ENCODE measurements around the gene DNAH3.
"Not testable (repeated sequence)": the region's sequence is repeated elsewhere in the genome, so short reads cannot be mapped to it uniquely, and the experiment has no call there.

The DNAH3 gene

DNA sequence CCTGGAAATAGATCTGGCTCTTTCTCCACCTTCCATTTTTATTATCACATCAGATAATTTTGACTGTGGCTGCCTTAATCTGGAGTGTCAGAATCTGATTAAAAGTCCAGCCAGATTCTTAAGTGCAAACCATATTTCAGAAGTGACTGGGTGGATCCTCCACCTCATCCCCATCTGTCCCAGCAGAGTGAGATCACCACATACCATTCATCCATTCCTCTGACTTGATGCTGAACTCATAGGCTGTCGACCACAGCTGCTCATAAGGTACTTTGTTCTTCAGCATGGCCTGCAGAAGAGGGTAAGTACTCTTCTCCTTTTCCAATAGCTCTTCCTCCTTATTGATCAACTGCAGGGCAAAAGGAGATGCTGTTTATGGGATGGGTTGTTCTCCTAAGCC lies 53.5 kb downstream of the DNAH3 start:
- no peak overlapping the region for H3K4me3 ChIP-seq (ENCODE audit: low read depth in 1 of 2, low read length in 2 of 2)
- H3K36me3 ChIP-seq (ENCODE audit: control insufficient read depth in 1 of 2, insufficient read depth in 2 of 2, low read length in 2 of 2) = no peaks in the 10 kb centered on the region
- no peaks in the 10 kb centered on the region for H3K9me3 ChIP-seq (ENCODE audit: control insufficient read depth in 1 of 2, low read length in 2 of 2)
- no peaks in the 10 kb centered on the region for H3K27me3 ChIP-seq (ENCODE audit: control insufficient read depth in 1 of 2, insufficient read depth in 2 of 2, low read length in 2 of 2)
- H3K9ac ChIP-seq (ENCODE audit: low read depth in 1 of 2, low read length in 2 of 2) = no peak overlapping the region
- no peak overlapping the region for H3K27ac ChIP-seq (ENCODE audit: low read depth, low read length)
- no peaks in the 10 kb centered on the region for H3K4me1 ChIP-seq (ENCODE audit: control insufficient read depth in 1 of 2, insufficient read depth in 2 of 2, low read length in 2 of 2)

DNA sequence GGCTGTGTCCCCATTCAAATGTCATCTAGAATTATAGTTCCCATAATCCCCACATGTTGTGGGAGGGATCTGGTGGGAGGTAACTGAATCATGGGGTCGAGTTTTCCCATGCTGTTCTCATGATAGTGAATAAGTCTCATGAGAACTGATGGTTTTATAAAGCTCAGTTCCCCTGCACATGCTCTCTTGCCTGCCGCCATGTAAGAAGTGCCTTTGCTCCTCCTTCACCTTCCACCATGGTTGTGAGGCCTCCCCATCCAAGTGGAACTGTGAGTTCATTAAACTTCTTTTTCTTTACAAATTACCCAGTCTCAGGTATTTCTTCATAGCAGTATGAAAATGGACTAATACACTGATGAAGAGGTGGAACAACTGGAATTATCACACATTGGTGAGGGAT lies 55.9 kb downstream of the DNAH3 start:
- not testable (repeated sequence) for H3K9ac ChIP-seq (ENCODE audit: low read depth in 1 of 2, low read length in 2 of 2); H3K27me3 ChIP-seq (ENCODE audit: control insufficient read depth in 1 of 2, insufficient read depth in 2 of 2, low read length in 2 of 2); H3K27ac ChIP-seq (ENCODE audit: low read depth, low read length); H3K4me3 ChIP-seq (ENCODE audit: low read depth in 1 of 2, low read length in 2 of 2); H3K36me3 ChIP-seq (ENCODE audit: control insufficient read depth in 1 of 2, insufficient read depth in 2 of 2, low read length in 2 of 2); H3K9me3 ChIP-seq (ENCODE audit: control insufficient read depth in 1 of 2, low read length in 2 of 2); H3K4me1 ChIP-seq (ENCODE audit: control insufficient read depth in 1 of 2, insufficient read depth in 2 of 2, low read length in 2 of 2)

DNA sequence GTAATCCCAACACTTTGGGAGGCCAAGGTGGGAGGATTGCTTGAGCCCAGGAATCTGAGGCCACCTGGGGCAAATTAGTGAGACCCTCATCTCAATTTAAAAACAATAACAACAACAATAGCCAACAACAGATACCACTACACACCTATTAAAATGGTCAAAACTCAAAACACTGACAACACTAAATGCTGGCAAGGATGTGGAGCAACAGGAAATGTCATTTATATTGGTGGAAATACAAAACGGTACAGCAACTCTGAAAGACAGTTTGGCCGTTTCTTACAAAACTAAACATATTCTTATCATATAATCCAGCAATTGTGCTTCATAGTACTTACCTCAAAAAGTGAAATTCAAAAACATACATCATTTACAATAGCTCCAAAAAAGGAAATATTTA lies 57.7 kb downstream of the DNAH3 start:
- Histone ChIP-seq H3K4me1 (ENCODE audit: control insufficient read depth in 1 of 2, insufficient read depth in 2 of 2, low read length in 2 of 2) (no peaks in the 10 kb centered on the region), H3K36me3 (ENCODE audit: control insufficient read depth in 1 of 2, insufficient read depth in 2 of 2, low read length in 2 of 2) (no peaks in the 10 kb centered on the region), H3K27me3 (ENCODE audit: control insufficient read depth in 1 of 2, insufficient read depth in 2 of 2, low read length in 2 of 2) (no peaks in the 10 kb centered on the region), H3K9me3 (ENCODE audit: control insufficient read depth in 1 of 2, low read length in 2 of 2) (no peaks in the 10 kb centered on the region), H3K4me3 (ENCODE audit: low read depth in 1 of 2, low read length in 2 of 2) (no peak overlapping the region), H3K9ac (ENCODE audit: low read depth in 1 of 2, low read length in 2 of 2) (no peak overlapping the region), H3K27ac (ENCODE audit: low read depth, low read length) (no peak overlapping the region)

DNA sequence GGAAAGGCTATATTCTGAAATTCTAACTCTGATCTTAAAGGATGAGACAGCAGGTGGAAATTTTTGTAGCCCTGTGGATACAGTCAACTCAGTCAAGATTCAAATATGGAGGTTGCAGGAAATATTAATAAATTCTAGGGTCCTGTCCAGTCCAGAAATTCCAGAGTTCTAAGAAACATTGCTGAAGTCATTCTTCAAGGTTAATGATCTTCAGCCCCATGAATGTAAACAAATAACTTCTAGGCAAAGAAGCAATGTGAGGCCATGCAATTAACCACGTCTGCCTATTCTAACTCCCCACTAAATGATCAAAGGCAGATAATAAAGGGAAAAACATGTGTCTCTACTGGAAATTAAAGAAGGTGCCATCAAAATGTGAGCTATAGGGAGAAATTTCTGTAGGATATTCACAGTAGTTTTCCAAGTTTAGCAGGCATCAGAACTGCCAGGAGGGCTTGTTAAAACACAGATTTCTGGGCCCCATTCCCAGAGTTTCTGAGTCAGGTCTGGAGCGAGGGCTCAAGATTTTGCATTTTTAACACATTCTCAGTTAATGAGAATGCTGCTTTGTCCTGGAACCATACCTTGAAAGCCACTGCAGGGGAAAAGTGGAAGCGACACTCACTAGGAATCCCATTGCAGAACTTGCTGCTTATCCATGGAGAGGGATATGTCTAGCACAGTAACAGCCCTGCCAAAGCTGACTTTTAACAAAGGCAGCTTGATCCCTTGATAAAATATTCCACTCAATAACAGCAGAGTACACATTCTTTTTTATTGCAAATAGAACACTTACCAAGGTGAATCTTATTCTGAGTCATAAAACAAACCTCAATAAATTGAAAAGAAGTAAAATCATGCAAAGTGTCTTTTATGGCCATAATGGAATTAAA lies 61.8 kb downstream of the DNAH3 start:
- H3K36me3 ChIP-seq (ENCODE audit: control insufficient read depth in 1 of 2, insufficient read depth in 2 of 2, low read length in 2 of 2) = no peaks in the 10 kb centered on the region
- H3K27me3 ChIP-seq (ENCODE audit: control insufficient read depth in 1 of 2, insufficient read depth in 2 of 2, low read length in 2 of 2) = no peaks in the 10 kb centered on the region
- no peak overlapping the region for H3K9ac ChIP-seq (ENCODE audit: low read depth in 1 of 2, low read length in 2 of 2)
- H3K4me1 ChIP-seq (ENCODE audit: control insufficient read depth in 1 of 2, insufficient read depth in 2 of 2, low read length in 2 of 2) = no peaks in the 10 kb centered on the region
- H3K4me3 ChIP-seq (ENCODE audit: low read depth in 1 of 2, low read length in 2 of 2) = no peak overlapping the region
- no peak overlapping the region for H3K27ac ChIP-seq (ENCODE audit: low read depth, low read length)
- H3K9me3 ChIP-seq (ENCODE audit: control insufficient read depth in 1 of 2, low read length in 2 of 2) = no peaks in the 10 kb centered on the region

DNA sequence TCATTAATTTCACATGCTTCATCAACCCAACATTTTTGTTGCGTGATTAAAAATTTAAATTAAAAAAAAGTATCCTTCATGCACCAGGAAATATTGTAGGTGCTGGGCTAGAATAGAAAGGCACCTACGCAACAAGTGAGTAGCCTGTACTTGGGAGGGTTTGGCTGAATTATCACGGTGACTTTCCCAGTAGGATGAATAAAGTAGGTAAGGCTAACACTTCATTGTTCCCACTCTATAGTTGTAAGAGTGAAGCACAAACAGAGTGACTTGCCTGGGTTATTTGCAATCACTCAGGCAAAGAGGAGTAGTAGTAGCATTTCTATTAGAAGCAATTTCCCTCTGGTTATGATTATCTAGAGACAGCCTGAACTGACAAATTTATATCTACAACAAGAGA lies 62.5 kb downstream of the DNAH3 start:
- no peaks in the 10 kb centered on the region for H3K27me3 ChIP-seq (ENCODE audit: control insufficient read depth in 1 of 2, insufficient read depth in 2 of 2, low read length in 2 of 2)
- H3K9me3 ChIP-seq (ENCODE audit: control insufficient read depth in 1 of 2, low read length in 2 of 2) = no peaks in the 10 kb centered on the region
- no peaks in the 10 kb centered on the region for H3K4me1 ChIP-seq (ENCODE audit: control insufficient read depth in 1 of 2, insufficient read depth in 2 of 2, low read length in 2 of 2)
- H3K36me3 ChIP-seq (ENCODE audit: control insufficient read depth in 1 of 2, insufficient read depth in 2 of 2, low read length in 2 of 2) = no peaks in the 10 kb centered on the region
- H3K4me3 ChIP-seq (ENCODE audit: low read depth in 1 of 2, low read length in 2 of 2) = no peak overlapping the region
- H3K9ac ChIP-seq (ENCODE audit: low read depth in 1 of 2, low read length in 2 of 2) = no peak overlapping the region
- H3K27ac ChIP-seq (ENCODE audit: low read depth, low read length) = no peak overlapping the region

DNA sequence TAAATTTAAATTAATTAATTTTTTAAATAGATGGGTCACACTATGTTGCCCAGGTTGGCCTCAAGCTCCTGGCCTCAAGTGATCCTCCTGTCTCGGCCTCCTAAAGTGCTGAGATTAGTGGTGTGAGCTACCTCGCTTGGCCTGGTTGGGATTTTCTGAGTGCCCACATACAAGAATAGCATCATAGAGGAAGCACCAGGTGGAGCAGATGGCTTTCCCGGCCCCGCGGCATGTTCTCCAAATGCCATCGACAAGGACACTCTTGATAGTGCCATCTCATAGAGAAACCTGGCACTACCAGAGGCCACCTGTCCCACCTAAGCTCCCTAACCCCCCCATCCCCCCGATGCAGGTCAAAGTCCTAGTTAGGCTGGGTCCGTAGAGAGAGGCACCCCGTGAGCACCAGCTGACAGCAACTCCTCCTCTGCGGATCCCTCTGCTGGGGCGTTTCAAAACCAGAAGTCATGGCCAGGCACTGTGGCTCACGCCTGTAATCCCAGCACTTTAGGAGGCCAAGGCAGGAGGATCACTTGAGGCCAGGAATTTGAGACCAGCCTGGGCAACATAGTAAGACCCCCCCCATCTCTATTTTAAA lies 65.9 kb downstream of the DNAH3 start:
- no peaks in the 10 kb centered on the region for H3K27me3 ChIP-seq (ENCODE audit: control insufficient read depth in 1 of 2, insufficient read depth in 2 of 2, low read length in 2 of 2)
- no peaks in the 10 kb centered on the region for H3K36me3 ChIP-seq (ENCODE audit: control insufficient read depth in 1 of 2, insufficient read depth in 2 of 2, low read length in 2 of 2)
- no peak overlapping the region for H3K27ac ChIP-seq (ENCODE audit: low read depth, low read length)
- no peaks in the 10 kb centered on the region for H3K9me3 ChIP-seq (ENCODE audit: control insufficient read depth in 1 of 2, low read length in 2 of 2)
- H3K4me1 ChIP-seq (ENCODE audit: control insufficient read depth in 1 of 2, insufficient read depth in 2 of 2, low read length in 2 of 2) = no peaks in the 10 kb centered on the region
- H3K9ac ChIP-seq (ENCODE audit: low read depth in 1 of 2, low read length in 2 of 2) = no peak overlapping the region
- H3K4me3 ChIP-seq (ENCODE audit: low read depth in 1 of 2, low read length in 2 of 2) = no peak overlapping the region

DNA sequence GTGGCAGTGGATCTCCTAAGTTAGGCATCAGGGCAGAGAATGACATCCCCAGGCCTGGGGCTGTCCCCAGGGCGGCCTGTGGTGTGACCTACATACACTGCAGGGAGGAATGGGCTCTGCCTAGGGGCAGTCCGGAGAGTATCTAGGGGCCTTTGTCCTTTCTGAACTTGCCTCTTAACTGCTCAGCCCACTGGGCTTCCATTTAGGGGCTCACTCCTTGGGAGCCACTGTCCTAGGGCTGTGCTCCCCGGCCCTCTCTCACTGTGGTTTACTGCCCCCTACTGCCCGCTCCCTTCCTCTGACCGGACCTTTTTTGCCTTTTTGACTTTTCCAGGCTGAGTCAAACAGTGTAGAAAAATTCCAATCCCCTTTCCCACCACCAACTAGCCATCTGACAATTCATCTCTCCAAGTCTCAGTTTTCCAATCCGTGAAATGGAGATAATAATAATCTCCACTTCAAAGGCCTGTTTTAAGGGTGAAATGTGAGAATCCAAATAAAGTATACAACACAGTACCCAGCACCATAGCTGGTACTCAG lies 66.8 kb downstream of the DNAH3 start:
- H3K36me3 ChIP-seq (ENCODE audit: control insufficient read depth in 1 of 2, insufficient read depth in 2 of 2, low read length in 2 of 2) = no peaks in the 10 kb centered on the region
- no peak overlapping the region for H3K9ac ChIP-seq (ENCODE audit: low read depth in 1 of 2, low read length in 2 of 2)
- no peak overlapping the region for H3K4me3 ChIP-seq (ENCODE audit: low read depth in 1 of 2, low read length in 2 of 2)
- no peaks in the 10 kb centered on the region for H3K4me1 ChIP-seq (ENCODE audit: control insufficient read depth in 1 of 2, insufficient read depth in 2 of 2, low read length in 2 of 2)
- no peaks in the 10 kb centered on the region for H3K27me3 ChIP-seq (ENCODE audit: control insufficient read depth in 1 of 2, insufficient read depth in 2 of 2, low read length in 2 of 2)
- no peaks in the 10 kb centered on the region for H3K9me3 ChIP-seq (ENCODE audit: control insufficient read depth in 1 of 2, low read length in 2 of 2)
- no peak overlapping the region for H3K27ac ChIP-seq (ENCODE audit: low read depth, low read length)

DNA sequence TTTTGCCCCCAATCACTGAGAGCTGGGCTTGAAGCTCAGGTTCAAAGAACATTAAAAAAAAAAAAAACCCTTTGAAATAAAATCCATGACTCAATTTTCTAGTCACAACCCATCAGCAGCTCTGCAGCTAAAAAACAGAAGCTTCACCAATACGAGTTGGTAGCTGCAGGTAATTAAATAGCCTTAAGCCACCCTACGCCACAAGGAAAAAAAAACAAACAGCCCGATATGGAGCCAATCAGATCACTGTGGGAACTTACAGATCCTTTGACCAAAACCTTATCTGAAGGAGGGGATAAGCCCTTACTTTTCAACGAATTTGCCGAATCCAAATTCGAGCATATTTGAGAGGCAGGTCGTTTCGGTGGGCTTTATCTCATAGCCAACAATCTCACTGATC lies 69.3 kb downstream of the DNAH3 start:
- Histone ChIP-seq H3K27ac (ENCODE audit: low read depth, low read length) (no peak overlapping the region), H3K4me1 (ENCODE audit: control insufficient read depth in 1 of 2, insufficient read depth in 2 of 2, low read length in 2 of 2) (peaks cover 5 to 7% of the 10 kb centered on the region in 2 donors), H3K9me3 (ENCODE audit: control insufficient read depth in 1 of 2, low read length in 2 of 2) (no peaks in the 10 kb centered on the region), H3K27me3 (ENCODE audit: control insufficient read depth in 1 of 2, insufficient read depth in 2 of 2, low read length in 2 of 2) (no peaks in the 10 kb centered on the region), H3K36me3 (ENCODE audit: control insufficient read depth in 1 of 2, insufficient read depth in 2 of 2, low read length in 2 of 2) (no peaks in the 10 kb centered on the region), H3K4me3 (ENCODE audit: low read depth in 1 of 2, low read length in 2 of 2) (no peak overlapping the region), H3K9ac (ENCODE audit: low read depth in 1 of 2, low read length in 2 of 2) (no peak overlapping the region)

DNA sequence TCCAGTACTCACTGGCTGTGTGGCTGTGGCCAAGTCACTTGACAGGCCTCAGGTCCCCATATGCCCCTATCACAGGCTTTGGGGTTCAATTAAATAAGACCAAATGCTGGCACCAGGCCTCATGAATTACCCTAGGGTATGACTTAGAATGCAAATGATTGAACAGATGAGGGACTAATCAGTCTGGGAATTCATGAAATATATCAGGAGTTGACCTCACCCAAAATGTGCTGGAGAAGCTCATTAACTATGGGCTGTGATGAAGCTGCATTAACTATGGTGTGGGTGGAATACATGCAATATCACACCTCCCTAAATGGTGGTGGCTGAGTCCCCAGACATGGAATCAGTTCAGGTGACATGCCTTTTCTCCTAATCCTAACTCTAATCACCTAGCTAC lies 72.1 kb downstream of the DNAH3 start:
- H3K4me3 ChIP-seq (ENCODE audit: low read depth in 1 of 2, low read length in 2 of 2) = no peak overlapping the region
- no peak overlapping the region for H3K27ac ChIP-seq (ENCODE audit: low read depth, low read length)
- no peaks in the 10 kb centered on the region for H3K9me3 ChIP-seq (ENCODE audit: control insufficient read depth in 1 of 2, low read length in 2 of 2)
- no peaks in the 10 kb centered on the region for H3K27me3 ChIP-seq (ENCODE audit: control insufficient read depth in 1 of 2, insufficient read depth in 2 of 2, low read length in 2 of 2)
- no peak overlapping the region for H3K9ac ChIP-seq (ENCODE audit: low read depth in 1 of 2, low read length in 2 of 2)
- H3K36me3 ChIP-seq (ENCODE audit: control insufficient read depth in 1 of 2, insufficient read depth in 2 of 2, low read length in 2 of 2) = no peaks in the 10 kb centered on the region
- peaks cover 5 to 13% of the 10 kb centered on the region in 2 donors for H3K4me1 ChIP-seq (ENCODE audit: control insufficient read depth in 1 of 2, insufficient read depth in 2 of 2, low read length in 2 of 2)

DNA sequence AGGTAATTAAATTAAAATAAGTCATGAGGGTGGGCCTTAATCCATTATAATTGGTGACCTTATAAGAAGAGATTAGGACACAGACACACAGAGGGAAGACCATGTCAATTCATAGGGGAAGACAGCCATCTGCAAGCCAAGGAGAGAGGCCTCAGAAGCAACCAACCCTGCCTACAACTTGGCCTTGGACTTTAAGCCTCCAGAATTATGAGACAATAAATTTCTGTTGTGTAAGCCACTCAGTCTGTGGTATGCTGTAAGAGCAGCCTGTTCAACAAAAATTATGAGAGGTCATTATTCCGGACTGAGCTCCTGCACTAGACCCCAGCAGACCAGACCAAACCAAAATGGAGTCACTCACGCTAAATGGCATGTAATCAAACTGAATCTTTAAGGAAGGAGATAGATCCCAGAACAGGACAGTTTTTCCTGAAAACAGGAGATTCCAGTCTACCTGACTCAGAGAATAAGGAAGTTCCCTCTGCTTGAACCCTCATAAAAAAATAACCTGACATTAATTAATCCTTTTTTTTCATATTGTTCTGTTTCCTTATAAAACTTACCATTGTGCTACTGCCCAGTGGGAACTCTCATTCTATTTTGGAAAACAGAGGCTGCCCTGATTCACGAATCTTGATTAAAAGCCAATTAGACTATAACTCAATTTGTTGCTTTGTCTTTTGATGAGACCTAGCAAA lies 74.3 kb downstream of the DNAH3 start:
- Histone ChIP-seq H3K4me1 (ENCODE audit: control insufficient read depth in 1 of 2, insufficient read depth in 2 of 2, low read length in 2 of 2) (peaks cover 5 to 13% of the 10 kb centered on the region in 2 donors), H3K4me3 (ENCODE audit: low read depth in 1 of 2, low read length in 2 of 2) (no peak overlapping the region), H3K9me3 (ENCODE audit: control insufficient read depth in 1 of 2, low read length in 2 of 2) (no peaks in the 10 kb centered on the region), H3K27ac (ENCODE audit: low read depth, low read length) (no peak overlapping the region), H3K36me3 (ENCODE audit: control insufficient read depth in 1 of 2, insufficient read depth in 2 of 2, low read length in 2 of 2) (no peaks in the 10 kb centered on the region), H3K9ac (ENCODE audit: low read depth in 1 of 2, low read length in 2 of 2) (no peak overlapping the region), H3K27me3 (ENCODE audit: control insufficient read depth in 1 of 2, insufficient read depth in 2 of 2, low read length in 2 of 2) (no peaks in the 10 kb centered on the region)
